ENCODE results near the gene BANP.
"Not testable (repeated sequence)": the region's sequence is repeated elsewhere in the genome, so short reads cannot be mapped to it uniquely, and the experiment has no call there.

GRCh38 chr16:88093556-88094252, 142.5 kb downstream of the BANP start:
- TF ChIP-seq CTCF (IDR thresholded peaks at IDR 0.05); POLR2A (IDR thresholded peaks at IDR 0.05; ENCODE audit: low read depth); EP300 (IDR thresholded peaks at IDR 0.05); POLR2AphosphoS5 (IDR thresholded peaks at IDR 0.05): not testable (repeated sequence)

All from esophagus muscularis mucosa (tissue), 4 donors.